SU-DHL-6 (cell line): ENCODE measurements around the gene LRRC1.

ENCODE experiments used
- H2AFZ ChIP-seq: fragments of 200-600 bp; sonication (generic); 2 replicates; pipeline ENCODE4 v1.6.1; 2014; ENCODE audit warnings: low read depth, mild to moderate bottlenecking, moderate library complexity, mixed read lengths, antibody characterized with exemption, low read length; ENCODE audit not compliant: severe bottlenecking
- H3F3A ChIP-seq: fragments of 200-600 bp; shearing (Covaris generic); 2 replicates; pipeline ENCODE4 v1.6.0; 2016; ENCODE audit warnings: antibody characterized with exemption, mild to moderate bottlenecking; ENCODE audit not compliant: insufficient read depth
- H3K27ac ChIP-seq: fragments of 200-600 bp; sonication (generic); 2 replicates; pipeline ENCODE4 v1.5.1; 2016; ENCODE audit warnings: low read depth, mild to moderate bottlenecking, low read length, moderate library complexity, mixed read lengths
- H3K27me3 ChIP-seq: fragments of 200-600 bp; sonication (generic), shearing (Covaris generic); 2 replicates; pipeline ENCODE4 v1.6.0; 2014; ENCODE audit warnings: mild to moderate bottlenecking, low read length
- H3K36me3 ChIP-seq: fragments of 200-600 bp; sonication (generic); 2 replicates; pipeline ENCODE4 v1.6.1; 2014; ENCODE audit warnings: mild to moderate bottlenecking, low read length, mixed read lengths
- H3K4me2 ChIP-seq: fragments of 300-600, 200-600 bp; shearing (Covaris generic), sonication (generic); 2 replicates; pipeline ENCODE4 v1.6.0; 2014; ENCODE audit warnings: low read length, low read depth, mild to moderate bottlenecking; ENCODE audit not compliant: poor library complexity, severe bottlenecking
- H3K4me3 ChIP-seq: fragments of 200-600 bp; sonication (generic); 2 replicates; pipeline ENCODE4 v1.5.1; 2014; ENCODE audit warnings: antibody characterized with exemption, low read length, mild to moderate bottlenecking, mixed read lengths; ENCODE audit not compliant: insufficient read depth, poor library complexity, severe bottlenecking
- H3K79me2 ChIP-seq: fragments of 200-600 bp; sonication (generic); 2 replicates; pipeline ENCODE4 v1.6.1; 2014; ENCODE audit warnings: mild to moderate bottlenecking, low read length, moderate library complexity; ENCODE audit not compliant: insufficient read depth
- H3K9ac ChIP-seq: fragments of 200-600 bp; sonication (generic); 2 replicates; pipeline ENCODE4 v1.7.0; 2014; ENCODE audit warnings: mild to moderate bottlenecking, low read length
- H3K9me2 ChIP-seq: fragments of 200-600 bp; sonication (generic); replicated peaks from 2 replicates; pipeline ENCODE4 v1.6.1; 2014; ENCODE audit warnings: low read length; ENCODE audit not compliant: insufficient read depth
- H3K9me3 ChIP-seq: fragments of 200-600 bp; sonication (generic); 2 replicates; pipeline ENCODE4 v1.6.1; 2014; ENCODE audit warnings: low read length, mixed read lengths; ENCODE audit not compliant: insufficient read depth
- H4K20me1 ChIP-seq: fragments of 200-600 bp; sonication (generic); 2 replicates; pipeline ENCODE4 v1.6.1; 2014; ENCODE audit warnings: low read depth, mild to moderate bottlenecking, antibody characterized with exemption, low read length, moderate library complexity, mixed read lengths
- CTCF ChIP-seq: fragments of 200-600 bp; sonication (generic); IDR thresholded peaks from one replicate; pipeline ENCODE4 v1.5.1; 2017; ENCODE audit warnings: antibody characterized with exemption, mild to moderate bottlenecking, low read length, moderate library complexity; ENCODE audit not compliant: insufficient read depth, poor library complexity, severe bottlenecking
- EZH2phosphoT487 ChIP-seq: fragments of 200-600 bp; sonication (generic), shearing (Covaris generic); conservative IDR thresholded peaks from 2 replicates; pipeline ENCODE4 v1.6.1; 2018; ENCODE audit warnings: mild to moderate bottlenecking, antibody characterized with exemption, low read length, moderate library complexity, mixed read lengths

Gene LRRC1

DNA sequence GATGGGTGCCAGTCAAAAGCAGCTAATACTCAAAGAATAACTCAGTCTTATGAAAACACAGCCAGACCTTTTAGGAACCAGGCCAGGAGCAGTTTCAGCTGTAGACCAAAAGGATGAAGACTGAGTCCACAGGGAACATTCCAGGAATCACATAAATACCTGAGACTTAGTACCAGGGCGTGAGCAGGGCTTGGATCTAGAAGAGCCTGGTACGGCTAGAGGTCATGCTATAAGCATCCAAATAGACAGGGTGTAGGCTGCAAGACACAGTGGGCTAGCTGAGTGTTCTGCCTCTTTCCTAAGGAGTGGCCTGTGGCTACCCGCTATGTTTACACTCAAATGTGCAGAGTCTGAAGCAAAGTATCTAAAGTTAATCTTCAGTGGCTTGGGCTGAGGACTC lies 29.5 kb upstream of the LRRC1 start:
- no peaks in the 10 kb centered on the region for H3F3A ChIP-seq
- TF ChIP-seq CTCF (no peak), EZH2phosphoT487 (no peak)
- no peaks in the 10 kb centered on the region for H4K20me1 ChIP-seq
- no peak overlapping the region for H3K9ac ChIP-seq
- H3K79me2 ChIP-seq, result no peaks in the 10 kb centered on the region
- no peak overlapping the region for H3K4me2 ChIP-seq
- H3K9me2 ChIP-seq, result no peaks in the 10 kb centered on the region
- no peaks in the 10 kb centered on the region for H3K9me3 ChIP-seq
- no peaks in the 10 kb centered on the region for H3K36me3 ChIP-seq
- H2AFZ ChIP-seq, result no peak overlapping the region
- no peaks in the 10 kb centered on the region for H3K27me3 ChIP-seq
- H3K27ac ChIP-seq, result no peak overlapping the region
- H3K4me3 ChIP-seq, result no peak overlapping the region

GRCh38 chr6:53766930-53767329 lies 27.9 kb upstream of the LRRC1 start:
- no peak overlapping the region for H3K4me2 ChIP-seq
- no peaks in the 10 kb centered on the region for H3K9me2 ChIP-seq
- H3K27ac ChIP-seq, result no peak overlapping the region
- H3K9me3 ChIP-seq, result no peaks in the 10 kb centered on the region
- no peaks in the 10 kb centered on the region for H4K20me1 ChIP-seq
- H3K27me3 ChIP-seq, result no peaks in the 10 kb centered on the region
- H3K36me3 ChIP-seq, result no peaks in the 10 kb centered on the region
- H3F3A ChIP-seq, result no peaks in the 10 kb centered on the region
- H3K9ac ChIP-seq, result no peak overlapping the region
- H2AFZ ChIP-seq, result no peak overlapping the region
- H3K4me3 ChIP-seq, result no peak overlapping the region
- no peaks in the 10 kb centered on the region for H3K79me2 ChIP-seq
- no peak for TF ChIP-seq CTCF
- TF ChIP-seq EZH2phosphoT487, result no peak

DNA sequence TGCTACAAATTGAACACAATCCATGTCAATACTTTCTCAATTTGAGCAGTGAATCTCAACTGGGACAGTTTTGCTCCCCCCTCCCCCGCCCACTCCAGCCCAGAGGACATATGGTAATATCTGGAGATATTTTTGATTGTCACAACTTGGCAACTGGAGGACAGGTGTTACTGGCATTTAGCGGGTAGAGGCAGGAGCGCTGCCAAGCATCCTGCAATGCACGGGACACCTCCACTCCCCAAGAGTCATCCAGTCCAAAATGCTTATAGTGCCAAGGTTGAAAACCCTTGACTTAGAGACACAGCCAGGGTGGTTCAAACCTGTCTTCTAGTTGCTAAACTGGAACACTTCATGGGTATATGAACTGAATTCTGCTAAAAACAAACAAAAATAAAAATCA lies 26.9 kb upstream of the LRRC1 start:
- Histone ChIP-seq H3K27ac (no peak overlapping the region), H3K9me2 (no peaks in the 10 kb centered on the region), H3K36me3 (no peaks in the 10 kb centered on the region), H3K27me3 (no peaks in the 10 kb centered on the region; the same call in 1 of the 2 replicates), H3K4me2 (no peak overlapping the region), H3K9me3 (no peaks in the 10 kb centered on the region), H4K20me1 (no peaks in the 10 kb centered on the region), H3F3A (no peaks in the 10 kb centered on the region), H3K9ac (no peak overlapping the region), H3K79me2 (no peaks in the 10 kb centered on the region), H3K4me3 (no peak overlapping the region), H2AFZ (no peak overlapping the region)
- TF ChIP-seq EZH2phosphoT487, result no peak
- no peak for TF ChIP-seq CTCF

DNA sequence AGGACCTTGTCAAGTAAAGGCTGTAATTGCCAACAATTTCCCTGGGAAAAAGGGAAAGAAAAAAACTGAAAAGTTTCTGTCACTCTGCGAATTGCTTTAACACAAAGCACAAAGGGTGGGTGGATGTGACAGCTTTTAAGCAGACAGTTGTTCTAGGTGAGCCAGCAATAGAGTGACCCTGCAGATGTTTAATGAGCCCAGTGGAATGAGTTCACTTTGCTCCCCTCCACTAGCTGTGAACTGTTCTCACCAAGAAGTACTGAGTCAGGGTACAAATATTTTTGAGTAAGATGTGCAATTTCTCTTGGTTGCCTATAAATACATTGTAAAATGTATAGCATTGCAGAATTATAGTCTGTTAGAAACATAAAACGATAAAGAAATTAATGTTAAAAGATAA lies 26.2 kb upstream of the LRRC1 start:
- TF ChIP-seq CTCF, result no peak
- TF ChIP-seq EZH2phosphoT487, result no peak
- Histone ChIP-seq H3K27me3 (peaks cover 3% of the 10 kb centered on the region; the same call in 1 of the 2 replicates), H3K4me2 (no peak overlapping the region), H3K4me3 (no peak overlapping the region), H3K79me2 (no peaks in the 10 kb centered on the region), H3K36me3 (no peaks in the 10 kb centered on the region), H3K9me3 (no peaks in the 10 kb centered on the region), H4K20me1 (no peaks in the 10 kb centered on the region), H3K27ac (no peak overlapping the region), H3K9ac (no peak overlapping the region), H3K9me2 (no peaks in the 10 kb centered on the region), H2AFZ (no peak overlapping the region), H3F3A (no peaks in the 10 kb centered on the region)
